NCI-H146 treated with DMSO at 0.1 percent for 48 hours (cell line): ENCODE measurements around the gene SARDH.
"Not testable (repeated sequence)": the region's sequence is repeated elsewhere in the genome, so short reads cannot be mapped to it uniquely, and the experiment has no call there.

Experiments
- DNase-seq: peaks from one replicate; lab custom pipeline; 2025; ENCODE audit not compliant: unreplicated experiment; lab: John Stamatoyannopoulos, UW

Gene SARDH

DNA sequence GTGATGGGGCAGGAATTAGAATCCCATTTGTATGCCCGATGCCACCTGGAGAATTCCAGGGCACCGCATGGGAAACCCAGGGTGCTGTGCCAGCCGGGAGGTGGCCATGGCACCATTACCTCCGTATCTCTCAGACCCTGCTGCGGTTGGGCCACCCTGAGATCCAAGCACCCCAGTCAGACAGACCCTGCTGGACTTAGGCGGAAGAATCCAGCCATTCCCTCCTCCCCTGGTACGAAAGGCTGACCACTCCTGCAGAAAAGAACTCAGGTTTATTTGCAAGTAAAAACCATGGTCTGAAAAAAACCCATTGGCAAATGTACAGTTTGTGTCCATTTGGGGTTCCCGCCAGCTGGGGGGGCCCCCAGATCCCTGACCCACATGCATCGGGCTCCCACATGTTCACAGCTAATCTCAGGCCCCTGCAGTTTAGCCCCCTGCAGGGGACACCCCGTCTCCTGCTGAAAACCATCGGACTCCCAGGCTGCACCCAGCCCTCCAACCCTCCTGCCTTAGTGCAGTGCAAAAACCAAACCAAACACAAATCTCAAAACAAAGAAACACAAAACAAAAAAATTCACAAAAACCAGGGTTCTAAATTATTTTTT is 23.6 kb upstream of the SARDH start:
- DNase-seq, result no peak

DNA sequence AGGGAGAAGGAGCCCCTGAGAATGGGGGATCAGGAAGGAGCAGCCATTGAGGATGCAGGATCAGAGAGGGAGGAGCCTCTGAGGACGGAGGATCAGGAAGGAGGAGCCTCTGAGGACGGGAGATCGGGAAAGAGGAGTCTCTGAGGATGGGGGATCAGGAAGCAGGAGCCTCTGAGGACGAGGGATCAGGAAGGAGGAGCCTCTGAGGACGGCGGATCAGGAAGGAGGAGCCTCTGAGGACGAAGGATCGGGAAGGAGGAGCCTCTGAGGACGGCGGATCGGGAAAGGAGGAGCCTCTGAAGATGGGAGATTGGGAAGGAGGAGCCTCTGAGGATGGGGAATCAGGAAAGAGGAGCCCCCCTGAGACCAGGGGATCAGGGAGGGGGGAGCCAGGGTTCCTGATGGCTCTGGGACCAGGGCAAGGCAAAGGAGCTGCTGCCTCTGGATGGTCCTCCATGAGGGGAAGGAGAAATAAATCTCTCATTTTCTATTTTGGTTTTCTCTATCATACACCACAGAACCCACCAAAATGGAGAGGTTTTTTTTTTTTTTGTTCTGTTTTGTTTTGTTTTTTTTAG is 22.6 kb upstream of the SARDH start:
- DNase-seq, result no peak

- no peak for DNase-seq
These were observed 21.8 kb upstream of the SARDH start for GRCh38 chr9:133759946-133760345.

DNA sequence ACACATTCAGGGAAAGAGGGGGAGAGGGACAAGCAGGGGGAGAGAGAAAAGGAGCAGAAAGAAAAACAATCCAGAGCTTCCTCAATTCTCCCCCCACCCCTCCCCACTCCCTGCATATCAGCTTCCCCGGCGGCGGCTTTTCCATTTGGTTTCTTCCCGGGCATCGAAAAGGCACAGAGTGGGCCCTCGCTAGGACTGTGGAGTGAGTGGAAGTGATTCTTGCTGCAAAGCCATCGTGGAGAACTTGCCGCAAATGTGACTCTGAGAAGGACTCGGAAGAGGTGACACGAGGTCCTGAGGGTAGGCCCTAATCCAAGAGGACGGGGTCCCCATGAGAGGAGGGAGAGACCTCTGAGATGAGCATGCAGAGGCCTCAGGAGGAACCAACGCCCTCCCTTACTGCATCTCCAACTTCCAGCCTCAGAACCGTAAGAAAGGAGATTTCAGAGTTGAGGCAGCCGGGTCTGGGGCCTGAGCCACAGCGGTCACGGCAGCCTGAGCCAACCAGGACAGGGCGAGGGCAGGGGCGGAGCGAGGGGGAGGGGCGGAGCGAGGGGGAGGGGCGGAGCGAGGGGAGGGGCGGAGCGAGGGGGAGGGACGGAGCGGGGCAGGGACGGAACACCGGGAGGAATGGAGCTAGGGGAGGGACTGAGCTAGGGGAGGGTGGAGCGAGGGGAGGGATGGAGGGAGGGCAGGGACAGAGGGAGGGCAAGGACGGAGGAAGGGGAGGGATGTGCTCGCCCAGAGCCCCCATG is 21.2 kb upstream of the SARDH start:
- no peak for DNase-seq

GRCh38 chr9:133758228-133758627 is 20.1 kb upstream of the SARDH start:
- no peak for DNase-seq

DNA sequence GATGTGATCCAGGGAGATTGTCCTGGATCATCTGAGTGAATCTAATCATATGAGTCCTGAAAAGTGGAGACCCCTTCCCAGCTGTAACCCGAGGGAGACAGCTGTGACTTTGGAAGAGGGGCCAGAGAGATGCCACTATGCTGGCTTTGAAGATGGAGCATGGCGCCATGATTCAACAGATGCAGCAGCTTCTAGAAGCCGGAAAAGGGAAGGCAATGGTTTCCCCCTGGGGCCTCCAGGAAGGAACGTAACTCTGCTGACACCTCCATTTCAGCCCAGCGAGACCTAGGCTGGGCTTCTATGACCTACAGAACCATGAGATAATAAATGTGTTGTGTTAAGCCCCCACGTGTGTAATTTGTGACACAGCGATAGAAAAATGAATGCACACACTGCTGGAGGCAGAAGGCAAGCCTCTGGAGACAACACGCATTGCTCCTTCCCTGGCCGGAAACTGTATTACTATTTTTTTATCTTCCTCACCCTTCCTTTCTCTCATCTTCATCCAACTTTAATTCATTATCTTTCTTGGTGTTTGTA is 16.6 kb upstream of the SARDH start:
- DNase-seq, result no peak

DNA sequence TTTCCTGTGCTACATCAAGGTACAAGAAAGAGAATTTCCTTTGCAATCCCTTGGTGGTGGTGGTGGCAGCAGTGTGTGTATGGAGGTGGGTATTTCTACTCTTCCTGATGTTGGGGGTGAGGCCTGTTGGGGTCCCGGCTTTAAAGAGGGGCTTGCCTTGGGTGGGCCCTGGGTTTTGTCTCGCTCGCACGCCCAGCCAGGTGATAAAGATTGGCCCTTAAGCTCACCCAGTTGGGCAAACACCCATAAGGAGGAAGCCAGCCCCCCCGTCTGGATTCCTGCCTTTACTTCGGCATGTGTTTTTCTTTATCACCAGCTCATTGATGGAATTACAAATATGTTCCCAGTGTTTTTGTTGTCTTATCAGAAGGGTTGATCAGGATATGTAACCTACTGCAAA is 16.0 kb upstream of the SARDH start:
- no peak for DNase-seq

- no peak for DNase-seq
These were observed 14.7 kb upstream of the SARDH start for GRCh38 chr9:133752739-133753446.

GRCh38 chr9:133750982-133751649 is 13.0 kb upstream of the SARDH start:
- DNase-seq, result no peak

GRCh38 chr9:133747309-133747708 is 9.2 kb upstream of the SARDH start:
- DNase-seq, result no peak

GRCh38 chr9:133744528-133744927 is 6.4 kb upstream of the SARDH start:
- DNase-seq, result not testable (repeated sequence)

DNA sequence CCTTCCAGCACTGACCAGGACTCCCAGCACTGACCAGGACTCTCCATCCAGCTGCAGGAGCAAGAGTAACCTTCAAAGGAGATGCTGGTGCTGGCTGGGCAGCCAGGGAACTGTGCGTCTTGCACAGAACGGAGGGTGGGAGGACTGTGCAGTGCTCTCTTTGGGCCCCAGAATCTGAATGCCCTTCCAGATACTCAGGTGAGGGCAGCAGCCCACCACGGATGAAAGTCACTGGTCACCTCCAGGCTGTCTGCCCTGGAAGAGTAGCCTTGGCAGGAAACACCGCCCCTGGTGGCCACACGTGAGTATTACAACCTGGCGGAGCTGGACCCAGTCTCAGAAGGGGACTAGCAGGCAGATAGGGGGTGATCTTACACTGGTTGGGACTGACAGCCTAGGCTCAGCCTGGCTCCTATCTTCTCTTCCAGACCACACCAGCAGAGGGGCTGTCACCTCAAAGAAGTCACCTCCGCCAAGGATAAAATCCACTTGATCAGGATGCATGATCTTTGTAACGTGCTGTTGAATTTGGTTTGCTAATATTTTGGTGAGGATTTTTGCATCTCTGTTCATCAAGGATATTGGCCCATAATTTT is 4.8 kb upstream of the SARDH start:
- DNase-seq, result peak; percentile 37

GRCh38 chr9:133742251-133742650 is 4.1 kb upstream of the SARDH start:
- no peak for DNase-seq

DNA sequence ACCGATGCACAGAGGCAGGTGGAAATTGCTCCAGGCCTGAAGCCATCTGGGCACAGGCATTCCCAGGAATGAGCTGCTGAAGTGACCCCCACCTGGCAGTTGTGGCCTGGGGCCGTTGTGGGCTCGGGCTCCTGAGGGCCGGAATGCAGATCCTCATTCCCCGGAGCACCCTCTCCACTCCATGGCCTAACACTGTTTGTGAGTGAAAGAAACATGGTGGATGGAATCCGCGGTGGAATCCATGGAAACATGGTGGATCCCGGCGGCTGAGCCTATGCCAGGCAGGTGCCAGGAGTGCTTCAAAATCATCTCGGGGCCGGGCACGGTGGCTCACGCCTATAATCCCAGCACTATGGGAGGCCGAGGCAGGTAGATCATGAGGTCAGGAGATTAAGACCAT is 3.6 kb upstream of the SARDH start:
- DNase-seq, result no peak

GRCh38 chr9:133740911-133741310 is 2.8 kb upstream of the SARDH start:
- no peak for DNase-seq

- DNase-seq, result no peak
These were observed 1.5 kb upstream of the SARDH start for GRCh38 chr9:133739408-133740280.

DNA sequence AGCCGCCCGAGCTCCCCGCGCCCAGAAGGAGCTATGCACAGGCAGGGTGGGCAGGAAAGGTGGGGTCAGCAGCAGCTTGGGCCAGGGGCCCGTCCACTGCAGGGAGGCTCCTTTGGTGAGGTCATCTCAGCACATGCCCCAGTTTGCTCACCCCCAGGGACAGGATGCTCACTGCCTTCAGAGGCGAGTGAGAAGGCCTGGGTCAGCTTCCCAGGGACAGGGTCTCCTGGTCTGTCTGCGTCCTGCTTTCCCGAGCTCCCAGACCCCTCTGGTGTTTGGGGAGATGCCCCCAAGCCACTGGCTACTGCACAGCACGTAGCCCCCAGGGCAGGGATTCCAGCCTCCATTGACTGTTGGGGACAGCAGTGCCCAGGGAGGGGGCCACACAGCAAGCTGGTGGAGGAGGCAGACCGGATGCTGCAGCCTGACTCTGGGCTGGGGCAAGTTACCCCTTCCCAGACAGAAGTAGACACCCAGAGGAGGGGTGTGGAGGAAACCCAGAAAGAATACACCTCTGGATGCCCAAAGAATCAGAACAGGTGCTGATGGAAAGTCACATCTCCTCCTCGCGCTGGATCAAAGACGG is 581 bp upstream of the SARDH start:
- no peak for DNase-seq

DNA sequence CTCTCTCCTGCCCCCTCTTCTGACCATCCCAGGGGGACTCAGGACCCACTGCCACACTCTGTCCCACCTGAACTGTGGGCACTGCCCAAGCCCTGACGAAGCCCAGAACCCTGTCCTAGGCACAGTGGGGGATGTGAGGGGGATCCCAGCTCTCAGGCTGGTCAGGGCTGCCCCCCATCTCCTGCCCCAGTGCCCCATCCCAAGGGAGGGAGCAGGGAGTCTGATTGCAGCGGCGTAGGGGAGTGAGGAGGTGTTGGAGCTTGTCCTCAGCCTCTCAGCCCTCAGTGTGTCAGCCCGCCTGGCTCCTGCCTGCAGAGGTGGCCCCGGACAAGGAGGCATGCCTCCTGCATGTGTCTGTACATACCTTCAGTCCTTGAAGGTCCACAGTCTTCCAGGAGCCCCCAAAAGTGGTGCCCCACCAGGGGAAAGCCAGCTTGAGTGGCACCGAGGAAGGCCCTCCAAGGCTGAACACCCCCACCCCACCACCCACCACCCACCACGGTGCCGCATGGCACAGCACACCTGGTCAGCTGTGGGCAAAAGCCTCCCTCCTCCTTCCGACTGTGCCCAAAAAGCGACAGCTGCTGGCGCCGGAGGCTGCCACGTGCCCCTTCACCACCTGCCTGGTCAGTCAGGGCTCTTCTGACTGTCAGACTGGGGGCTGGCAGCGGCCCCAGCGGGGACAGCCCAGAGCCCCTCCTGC is 930 bp downstream of the SARDH start:
- no peak for DNase-seq

GRCh38 chr9:133735931-133736330 is 2.2 kb downstream of the SARDH start:
- DNase-seq, result no peak
